NCI-H69 (cell line): ENCODE measurements around the gene GALNT2.

Experiments used
- DNase-seq: peaks from one replicate; lab custom pipeline; 2025; lab: John Stamatoyannopoulos, UW

The GALNT2 gene

DNA sequence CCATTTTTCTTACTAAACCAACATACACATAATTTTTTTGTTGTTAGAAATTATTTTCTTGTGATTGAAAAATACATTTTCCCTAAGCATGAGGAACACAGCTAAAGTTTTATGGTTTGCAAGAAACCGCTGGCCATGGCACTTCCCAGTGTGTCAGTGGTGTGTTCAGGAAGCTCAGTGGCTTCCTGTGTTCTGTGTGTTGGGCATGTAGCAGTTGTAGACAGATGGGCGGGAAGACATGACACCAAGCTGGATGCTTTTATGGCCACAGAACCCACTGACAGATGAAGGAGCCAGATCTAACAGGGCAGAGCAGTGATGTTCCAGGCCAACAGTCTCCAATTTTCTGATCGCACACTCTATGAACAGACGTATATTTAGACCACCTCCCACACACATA, 119.8 kb downstream of the GALNT2 start:
- DNase-seq: peak; percentile 63

DNA sequence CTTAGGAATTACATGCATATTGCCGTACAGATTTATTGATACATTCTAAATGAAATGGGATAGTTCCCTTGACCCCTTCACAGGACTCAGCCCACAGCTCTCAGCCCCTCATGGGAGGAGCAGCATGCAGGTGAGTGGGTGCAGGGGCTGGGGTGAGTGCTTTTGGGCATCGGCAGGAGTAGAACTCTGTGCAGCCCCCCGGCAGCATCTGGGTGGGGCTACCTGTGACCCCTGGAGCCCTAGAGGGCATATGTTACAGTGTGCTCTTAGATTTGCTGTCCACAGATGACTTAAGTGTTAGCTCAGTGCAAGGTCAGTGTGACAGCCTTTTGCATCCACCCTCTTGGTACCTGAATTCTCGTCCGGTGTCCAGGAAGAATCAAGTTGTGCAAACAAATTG, 120.3 kb downstream of the GALNT2 start:
- no peak for DNase-seq

DNA sequence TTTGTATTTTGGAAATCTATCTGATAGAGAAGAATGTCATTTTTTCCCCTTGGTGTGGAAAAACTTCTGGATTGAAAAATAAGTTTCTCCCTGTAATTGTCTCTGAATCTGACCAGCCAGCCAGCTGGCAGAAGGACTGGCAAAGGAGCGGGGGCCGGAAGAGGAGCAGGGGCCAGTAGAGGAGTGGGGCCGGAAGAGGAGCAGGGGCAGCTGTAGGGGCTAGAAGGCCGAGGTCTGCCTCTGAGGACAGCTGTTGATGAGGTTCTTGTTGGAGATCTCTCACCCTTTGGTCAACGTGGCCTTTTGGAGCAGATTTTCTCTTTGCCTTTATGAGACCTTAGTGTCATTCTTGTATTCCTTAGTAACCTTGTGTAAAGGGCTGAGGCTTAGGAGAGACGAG, 121.8 kb downstream of the GALNT2 start:
- DNase-seq: no peak

DNA sequence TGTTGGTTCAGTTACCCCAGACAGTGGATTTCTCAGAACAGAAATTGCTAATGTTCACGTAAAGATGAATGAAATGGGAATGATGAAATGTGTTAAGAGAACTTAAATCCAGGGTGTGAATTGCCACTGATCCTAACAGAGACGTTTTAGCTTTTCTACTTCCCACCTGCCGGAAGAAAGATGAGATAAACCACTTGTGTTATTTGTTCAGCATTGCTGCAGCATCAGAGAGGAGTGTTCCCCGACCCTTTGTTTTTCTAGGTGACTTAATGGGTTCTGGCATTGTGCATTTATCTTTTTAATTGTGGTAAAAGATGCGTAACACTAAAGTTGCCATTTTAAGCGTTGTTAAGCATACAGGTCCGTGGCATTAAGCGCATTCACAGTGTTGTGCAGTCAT, 122.3 kb downstream of the GALNT2 start:
- DNase-seq: peak; percentile 44

DNA sequence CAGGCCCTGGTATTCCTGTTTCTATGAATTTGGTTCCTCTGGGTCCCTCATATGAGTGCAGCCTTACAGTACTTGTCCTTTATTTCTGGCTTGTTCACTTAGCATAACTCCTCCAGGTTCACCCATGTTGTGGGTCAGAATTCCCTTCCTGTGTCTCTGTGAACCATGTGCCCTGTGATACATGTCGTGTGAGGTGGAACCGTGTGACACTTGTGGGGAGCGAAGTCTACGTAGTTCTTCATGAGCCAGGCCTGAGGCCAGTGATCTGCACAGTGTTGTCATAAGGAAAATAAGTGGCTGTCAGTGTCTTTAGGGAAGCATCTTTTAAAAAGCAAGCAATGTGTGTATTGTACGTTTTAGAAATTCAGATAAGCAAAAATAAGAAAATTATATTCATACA, 122.8 kb downstream of the GALNT2 start:
- no peak for DNase-seq

DNA sequence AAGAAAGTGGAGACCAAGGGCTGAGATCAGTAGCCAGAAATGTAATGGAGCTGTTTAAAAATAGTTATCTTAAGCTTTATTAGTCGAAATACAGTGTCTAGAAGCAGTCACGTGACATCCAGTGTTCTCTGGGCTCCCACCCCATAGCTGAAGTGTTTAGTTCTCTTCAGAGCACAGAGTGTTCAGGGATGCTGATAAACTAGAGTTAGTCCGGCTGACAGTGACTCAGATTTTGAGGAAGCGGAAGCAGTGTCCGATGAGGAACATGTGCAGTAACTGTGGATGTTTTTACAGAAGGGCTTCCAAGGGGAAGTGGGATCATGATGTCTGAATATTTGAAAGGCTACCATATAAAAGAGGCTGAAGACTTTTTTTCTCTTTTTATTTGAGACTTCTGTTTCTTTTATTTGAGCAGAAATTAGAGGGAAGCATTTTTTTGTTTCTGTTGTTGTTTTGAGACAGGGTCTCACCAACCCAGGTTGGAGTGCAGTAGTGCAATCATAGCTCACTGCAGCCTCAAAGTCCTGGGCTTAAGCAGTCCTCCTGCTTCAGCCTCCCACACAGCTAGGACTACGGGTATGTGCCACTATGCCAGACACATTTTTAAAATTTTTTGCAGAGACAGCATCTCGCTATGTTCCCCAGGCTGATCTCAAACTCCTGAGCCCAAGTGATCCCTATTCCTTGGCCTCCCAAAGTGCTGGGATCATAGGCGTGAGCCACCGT, 124.2 kb downstream of the GALNT2 start:
- no peak for DNase-seq

DNA sequence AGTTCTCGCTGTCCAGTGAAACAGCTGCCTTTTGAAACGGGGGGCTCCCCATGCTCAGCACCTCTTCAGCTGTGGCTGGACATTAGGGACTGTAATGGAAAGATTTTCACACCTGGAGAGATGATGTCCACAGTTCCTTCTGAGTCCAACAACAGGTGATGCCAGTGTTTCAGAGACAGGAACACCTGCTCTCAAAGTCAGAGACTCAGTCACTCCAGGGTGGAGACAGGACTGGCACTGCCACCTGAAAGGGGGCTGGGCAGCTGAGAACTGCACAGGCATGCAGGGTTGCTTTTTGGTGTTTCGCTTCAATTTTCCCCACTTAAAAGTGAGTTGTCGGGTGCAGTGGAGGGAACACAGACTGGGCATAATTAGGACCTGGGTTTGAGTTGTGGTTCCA, 124.8 kb downstream of the GALNT2 start:
- DNase-seq: no peak

DNA sequence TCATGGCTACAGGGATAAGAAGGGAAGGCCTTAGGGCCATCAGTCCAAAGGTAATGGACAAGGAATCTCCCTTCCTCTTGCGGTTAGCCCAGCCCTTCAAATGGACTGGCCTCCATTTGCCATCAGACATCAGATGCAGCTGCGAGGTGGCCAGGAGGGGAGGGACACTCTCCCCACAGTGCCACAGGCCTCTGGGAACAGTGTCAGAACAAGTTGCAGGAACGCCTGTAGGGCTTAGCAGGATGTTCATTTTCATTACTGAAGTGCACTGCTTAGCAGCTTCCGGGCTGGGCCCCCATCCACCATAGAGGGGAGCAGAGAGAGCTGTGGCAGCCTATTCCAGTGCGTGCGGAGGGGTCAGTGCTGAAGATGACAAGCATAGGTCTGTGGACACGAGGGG, 127.5 kb downstream of the GALNT2 start:
- DNase-seq: no peak

DNA sequence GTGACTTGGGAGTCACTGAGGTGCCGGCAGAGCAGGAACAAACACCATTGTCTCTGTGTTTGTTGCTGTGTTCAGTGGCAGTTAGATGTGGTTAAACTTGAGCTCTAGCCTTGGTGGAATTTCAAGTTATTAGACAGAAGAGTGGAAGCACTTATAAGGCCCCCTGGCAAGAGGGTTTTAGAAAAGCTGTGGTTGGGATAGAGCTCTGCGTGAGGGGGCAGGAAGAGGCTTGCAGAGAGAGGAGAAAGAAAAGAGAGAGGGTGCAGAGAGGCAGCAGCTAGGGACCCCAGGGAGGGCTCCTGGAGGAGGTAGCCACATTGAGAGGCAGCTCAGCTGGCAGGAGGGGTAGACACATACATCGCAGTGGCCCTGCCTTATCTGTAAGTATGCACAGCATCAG, 128.2 kb downstream of the GALNT2 start:
- no peak for DNase-seq

DNA sequence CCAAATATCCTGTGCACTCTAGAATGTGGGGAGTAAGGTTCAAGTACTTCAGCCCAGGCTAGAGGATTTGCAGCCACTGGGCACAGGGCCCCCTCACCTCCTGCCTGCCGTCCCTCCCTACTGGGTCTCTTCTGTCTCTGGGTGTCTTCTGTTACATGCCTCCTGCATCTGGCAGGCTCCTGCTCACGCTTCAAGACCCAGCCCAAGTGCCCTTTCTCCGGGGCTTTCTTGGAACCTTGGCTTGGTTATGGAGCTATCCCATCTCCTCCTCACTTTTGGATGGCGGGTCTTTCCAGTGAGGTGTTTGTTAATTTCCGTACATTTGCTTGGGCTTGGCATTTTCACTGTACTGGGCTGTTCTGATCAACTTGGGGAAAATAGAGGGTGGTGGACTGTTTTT, 129.0 kb downstream of the GALNT2 start:
- no peak for DNase-seq

DNA sequence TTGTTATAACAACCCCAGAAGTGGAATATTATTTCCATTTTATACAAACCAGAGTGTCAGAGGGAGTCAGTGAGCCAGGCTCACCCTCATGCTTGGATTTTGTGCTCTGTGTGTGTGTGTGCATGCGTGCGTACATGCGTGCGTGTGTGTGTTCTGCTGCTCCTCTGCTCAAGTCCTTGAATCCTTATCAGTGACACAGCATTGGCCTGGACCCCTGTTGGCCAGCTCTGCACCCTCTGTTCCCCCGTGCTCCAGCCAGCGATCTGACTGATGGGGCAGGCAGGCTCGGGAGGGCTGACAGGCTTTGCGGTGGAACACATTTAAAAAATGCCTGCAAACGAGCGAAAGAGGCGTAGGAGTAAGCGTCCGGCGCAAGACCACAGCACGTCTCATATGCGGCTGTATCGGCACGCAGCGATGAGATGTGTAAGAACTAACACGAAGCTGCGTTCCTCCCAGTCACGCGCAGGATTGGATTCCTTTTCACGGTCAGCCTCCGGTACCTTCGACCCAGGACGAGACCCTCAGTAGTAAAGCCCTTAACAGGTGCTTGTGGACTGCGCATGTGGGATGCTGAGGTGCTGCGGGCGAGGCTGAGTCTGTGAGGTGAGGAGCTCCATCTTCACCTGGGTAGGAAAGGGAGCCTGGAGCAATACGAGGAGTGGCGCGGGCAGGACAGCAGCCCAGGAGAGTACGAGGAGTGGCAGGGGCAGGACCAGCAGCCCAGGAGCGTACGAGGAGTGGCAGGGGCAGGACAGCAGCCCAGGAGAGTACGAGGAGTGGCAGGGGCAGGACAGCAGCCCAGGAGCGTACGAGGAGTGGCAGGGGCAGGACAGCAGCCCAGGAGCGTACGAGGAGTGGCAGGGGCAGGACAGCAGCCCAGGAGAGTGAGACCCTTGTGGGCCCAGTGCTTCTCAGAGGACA, 130.9 kb downstream of the GALNT2 start:
- DNase-seq: no peak

DNA sequence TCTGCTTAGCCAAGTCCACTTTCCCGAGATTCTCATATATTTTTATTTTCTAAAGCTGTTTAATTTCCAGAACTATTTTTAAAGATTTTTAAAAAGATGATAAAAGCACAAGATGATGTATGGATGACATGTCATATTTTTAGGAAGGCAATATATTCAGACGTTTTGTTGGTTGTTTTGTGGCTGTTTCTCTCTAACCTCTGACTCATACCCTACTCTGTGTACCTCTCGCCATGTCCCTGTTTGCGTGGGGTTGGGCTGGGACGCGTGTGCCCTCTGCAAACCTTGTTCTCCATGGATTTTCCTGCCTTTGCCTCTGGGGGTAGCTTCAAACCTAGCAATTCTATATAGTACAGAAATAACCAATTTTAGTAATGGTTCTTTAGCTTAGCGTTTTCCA, 132.0 kb downstream of the GALNT2 start:
- DNase-seq: no peak

DNA sequence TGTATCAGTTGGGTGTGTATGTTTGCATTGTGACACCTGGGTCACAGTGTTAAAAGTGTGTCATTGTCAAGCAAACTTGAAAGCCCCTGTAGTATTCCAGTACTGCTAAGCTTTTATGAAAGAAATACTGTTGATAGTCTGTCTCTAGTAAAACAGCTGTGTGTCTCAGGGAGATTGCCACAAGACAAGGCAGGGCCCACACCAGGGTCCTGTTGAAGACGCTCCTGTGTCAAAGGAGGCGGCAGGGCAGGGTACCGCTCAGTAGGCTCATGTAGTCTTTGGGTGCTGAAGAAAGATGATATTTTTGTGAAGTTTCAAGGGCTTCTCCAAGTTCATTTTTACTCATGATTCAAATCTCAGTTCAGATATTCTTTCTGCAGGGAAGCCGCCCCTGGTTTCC, 132.5 kb downstream of the GALNT2 start:
- DNase-seq: no peak

DNA sequence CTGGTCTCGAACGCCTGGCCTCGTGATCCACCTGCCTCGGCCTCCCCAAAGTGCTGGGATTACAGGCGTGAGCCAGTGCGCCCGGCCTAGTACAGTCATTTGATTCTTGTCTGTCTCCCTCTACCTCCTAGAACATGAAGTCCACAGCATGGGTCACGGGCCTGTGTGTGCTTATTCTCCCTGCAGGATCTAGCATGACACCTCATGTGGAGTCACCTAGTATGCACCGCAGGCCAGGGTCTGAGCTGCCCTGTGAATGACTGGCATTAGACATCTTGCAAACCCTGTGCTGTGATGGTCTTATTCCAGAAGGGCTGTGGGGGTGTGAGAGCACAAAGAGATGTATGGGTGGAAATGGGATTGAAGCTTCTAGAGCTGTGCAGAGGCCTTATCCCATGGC, 133.2 kb downstream of the GALNT2 start:
- DNase-seq: no peak

DNA sequence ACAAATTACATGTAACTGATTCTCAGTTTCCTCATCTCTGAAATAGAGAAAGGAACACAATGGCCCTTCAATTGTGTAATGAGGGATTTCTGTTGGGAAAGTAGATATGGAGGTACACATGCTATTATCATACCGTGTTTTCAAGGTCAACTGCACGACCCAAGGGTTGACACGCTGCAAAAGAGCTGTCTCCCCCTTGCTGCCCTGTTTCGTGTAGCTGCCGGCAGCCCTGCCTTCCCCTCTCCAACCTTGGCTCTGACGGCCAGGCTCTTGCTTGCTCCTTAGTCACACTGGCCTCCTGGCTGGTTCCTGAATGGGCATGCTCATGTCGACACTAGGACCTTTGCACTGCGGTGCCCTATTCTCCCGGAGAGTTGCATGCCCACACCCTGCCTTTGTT, 134.4 kb downstream of the GALNT2 start:
- no peak for DNase-seq

DNA sequence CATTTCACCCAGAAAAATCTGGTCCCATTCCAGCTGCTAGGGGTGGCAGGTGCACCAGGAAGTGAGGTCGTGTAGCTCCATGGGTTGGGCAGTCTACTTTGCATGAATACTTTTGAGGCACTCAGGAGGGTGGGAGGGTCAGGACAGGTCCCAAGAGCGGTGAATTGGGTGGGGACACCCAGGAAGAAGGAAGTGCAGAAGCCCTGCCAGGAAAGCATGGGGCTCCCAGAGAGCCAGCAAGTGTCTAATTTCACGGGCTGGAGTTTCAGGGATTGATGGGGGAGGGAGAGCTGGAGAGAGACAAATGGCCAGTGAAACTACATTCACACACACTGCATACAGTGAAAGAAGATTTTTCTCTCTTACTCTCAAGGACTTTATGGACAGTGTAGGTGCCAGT, 137.8 kb downstream of the GALNT2 start:
- peak; percentile 54 for DNase-seq

DNA sequence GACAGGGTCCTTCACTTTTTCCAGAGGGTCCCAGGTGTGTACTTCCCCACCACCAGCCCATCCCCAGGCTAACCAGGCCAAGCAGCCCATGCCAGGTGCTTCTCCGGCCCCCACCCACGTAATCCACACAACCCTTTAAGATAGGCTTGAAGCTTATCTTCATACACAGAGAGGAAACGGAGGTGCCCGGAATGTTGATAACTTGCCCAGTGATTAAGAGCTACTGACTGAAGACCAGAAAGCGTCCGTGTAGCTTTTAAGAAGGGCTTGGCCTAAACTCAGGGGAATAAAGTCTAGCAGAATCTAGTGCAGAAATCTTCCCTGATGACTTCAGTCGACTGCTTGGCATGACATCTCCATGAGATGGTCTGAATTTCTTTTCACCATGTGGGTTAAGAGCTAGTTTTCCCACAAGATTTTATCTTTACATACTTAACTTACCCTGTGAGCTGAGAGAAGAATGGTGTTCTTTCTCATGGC, 138.7 kb downstream of the GALNT2 start:
- DNase-seq: no peak

DNA sequence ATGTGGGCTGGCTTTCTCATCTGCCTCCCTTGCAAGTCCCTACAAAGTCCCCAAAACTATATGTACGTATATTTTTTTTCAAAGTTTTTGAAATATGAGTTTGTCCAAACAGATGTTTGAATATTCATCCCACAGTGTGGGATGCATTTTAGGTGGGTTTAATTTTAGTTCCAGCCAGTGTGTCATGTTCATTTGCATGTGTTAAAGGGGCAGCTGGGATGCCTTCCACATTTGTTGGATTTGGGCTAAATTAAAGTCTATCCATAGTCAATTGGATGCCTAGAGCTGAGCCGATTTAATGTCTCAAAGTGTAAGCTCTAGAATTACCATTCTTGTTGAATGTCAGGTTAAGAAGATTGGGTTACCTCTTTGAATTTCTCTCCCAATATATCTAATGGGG, 139.2 kb downstream of the GALNT2 start:
- no peak for DNase-seq

DNA sequence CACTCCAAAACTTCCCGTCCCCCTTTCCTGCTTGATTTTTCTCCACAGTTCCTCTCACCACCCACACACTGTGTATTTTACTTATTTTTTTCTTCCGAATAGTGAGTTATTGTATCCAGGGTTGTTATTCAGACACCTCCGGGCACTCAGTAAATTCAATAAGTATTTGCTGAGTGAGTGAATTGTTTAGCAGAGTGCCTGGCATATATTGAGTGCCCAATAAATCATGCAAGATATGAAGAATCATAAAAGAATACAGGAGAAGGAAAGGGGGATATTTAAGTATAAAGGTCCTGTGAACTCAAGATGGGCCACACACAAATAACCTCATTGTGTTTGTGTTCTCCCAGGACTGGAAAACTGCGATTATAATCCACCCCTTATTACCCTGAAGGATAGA, 139.9 kb downstream of the GALNT2 start:
- DNase-seq: no peak

DNA sequence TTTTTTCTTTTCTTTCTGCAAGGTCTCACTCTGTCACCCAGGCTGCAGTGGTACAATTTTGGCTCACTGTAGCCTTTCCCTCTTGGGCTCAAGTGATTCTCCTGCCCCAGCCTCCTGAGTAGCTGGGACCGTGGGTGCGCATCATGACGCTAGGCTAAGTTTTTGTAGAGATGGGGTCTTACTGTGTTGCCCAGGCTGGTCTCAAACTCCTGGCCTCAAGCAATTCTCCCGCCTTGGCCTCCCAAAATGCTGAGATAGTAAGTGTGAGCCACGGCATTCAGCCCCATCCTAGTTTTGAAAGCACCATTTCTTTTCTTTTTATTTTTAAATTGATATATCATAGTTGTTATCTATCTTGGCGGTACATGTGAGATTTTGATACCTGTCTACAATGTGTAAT, 140.6 kb downstream of the GALNT2 start:
- no peak for DNase-seq

DNA sequence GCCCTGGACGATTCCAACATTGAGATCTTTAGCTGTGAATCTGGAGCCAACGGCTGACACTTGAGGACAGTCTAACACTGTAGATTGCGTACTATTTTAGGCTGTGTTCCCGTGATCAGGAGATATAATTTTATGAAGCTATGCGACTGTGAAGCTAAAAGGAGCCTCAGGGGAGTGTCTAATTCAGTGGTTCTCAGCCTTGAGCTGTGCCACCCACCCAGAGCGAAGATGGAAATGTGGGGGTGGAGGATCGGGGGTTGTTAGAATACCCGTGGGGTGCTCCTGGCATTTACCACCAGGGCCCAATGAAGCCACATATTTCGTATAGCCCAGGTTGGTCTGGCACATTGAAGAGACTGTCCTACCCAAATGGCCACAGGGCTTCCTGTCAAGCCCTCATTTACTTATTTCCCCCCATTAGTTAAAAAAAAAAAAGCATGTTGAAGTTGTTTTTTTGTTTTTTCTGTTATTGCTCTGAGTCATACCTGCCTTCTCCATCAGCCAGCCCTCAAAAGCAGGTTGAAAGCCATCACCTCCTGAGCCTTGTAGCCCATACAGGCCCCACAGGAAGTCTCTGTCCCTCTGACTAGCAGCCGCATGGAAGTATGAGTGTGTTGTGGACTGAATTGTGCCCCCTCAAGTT, 141.7 kb downstream of the GALNT2 start:
- DNase-seq: no peak

DNA sequence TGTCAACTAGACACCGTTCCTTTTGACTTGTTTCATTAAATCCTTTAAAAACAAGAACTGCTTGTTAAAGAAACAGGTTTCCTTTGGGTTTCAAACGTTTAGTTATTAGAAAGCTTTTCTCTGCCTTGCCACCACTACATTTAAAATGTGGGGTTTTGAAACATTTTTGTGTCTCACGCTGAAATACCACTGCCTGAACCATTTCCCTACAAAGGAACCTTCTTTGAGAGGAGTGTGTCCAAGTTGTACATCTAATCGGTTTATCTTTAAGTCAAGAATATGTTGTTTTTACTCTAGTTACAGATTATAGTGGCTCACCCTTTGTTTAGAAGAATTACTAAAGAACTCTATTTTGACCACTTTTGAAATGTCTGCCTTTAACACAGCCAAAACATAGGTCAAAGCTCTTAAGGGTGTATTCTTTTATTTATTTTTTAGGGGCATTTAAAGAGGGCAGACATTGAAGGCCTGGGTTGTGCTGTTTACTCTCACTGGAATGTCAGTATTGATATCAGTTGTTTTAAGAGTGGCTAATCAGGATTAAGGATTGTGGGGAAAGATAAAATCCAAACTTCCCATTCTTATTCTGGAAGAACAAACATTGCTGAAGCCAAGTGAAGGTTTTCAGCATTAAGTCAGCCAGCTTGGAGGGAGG, 143.4 kb downstream of the GALNT2 start:
- DNase-seq: no peak
